Measurements from ENCODE around the gene SMYD2.

DNA sequence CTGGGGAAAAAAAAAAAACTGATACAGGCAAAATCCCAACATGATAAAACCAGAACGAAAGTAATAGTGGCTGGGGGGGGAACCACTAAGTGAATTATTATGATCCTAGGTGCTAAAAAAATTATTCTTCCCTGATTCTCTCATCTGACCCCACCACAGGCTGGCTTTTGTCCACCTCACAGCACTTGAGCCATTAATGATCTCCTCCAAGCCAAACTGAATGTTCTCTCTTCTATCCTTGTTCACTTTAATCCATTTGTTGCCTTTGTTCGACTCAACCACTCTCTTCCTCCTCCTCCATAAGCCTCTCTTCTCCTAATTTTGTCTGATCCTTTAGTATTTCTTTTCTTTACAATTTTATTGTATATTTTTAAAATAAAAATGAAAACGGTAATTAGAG, 16.0 kb upstream of the SMYD2 start:
- TF ChIP-seq, protein P1, sequence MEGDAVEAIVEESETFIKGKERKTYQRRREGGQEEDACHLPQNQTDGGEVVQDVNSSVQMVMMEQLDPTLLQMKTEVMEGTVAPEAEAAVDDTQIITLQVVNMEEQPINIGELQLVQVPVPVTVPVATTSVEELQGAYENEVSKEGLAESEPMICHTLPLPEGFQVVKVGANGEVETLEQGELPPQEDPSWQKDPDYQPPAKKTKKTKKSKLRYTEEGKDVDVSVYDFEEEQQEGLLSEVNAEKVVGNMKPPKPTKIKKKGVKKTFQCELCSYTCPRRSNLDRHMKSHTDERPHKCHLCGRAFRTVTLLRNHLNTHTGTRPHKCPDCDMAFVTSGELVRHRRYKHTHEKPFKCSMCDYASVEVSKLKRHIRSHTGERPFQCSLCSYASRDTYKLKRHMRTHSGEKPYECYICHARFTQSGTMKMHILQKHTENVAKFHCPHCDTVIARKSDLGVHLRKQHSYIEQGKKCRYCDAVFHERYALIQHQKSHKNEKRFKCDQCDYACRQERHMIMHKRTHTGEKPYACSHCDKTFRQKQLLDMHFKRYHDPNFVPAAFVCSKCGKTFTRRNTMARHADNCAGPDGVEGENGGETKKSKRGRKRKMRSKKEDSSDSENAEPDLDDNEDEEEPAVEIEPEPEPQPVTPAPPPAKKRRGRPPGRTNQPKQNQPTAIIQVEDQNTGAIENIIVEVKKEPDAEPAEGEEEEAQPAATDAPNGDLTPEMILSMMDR (IDR thresholded peaks at IDR 0.05) = no peak
- no peak for TF ChIP-seq EP300 (IDR thresholded peaks at IDR 0.05)
